SK-N-SH (cell line): ENCODE data around the gene CDC37. TPM values are rescaled to one million over a fixed set of nuclear protein-coding genes. Genes with fewer than 3 reads are reported as not detected.

Experiments used
- CTCF ChIA-PET: fragments of 300-600, 350-600 bp; formaldehyde crosslinking; extraction: SDS; loops from one replicate; lab custom pipeline; 2021; lab: Yijun Ruan, JAX
- POLR2A ChIA-PET: fragments of 350-600 bp; sonication (Branson Sonifier 250); formaldehyde crosslinking; extraction: SDS; loops from one replicate; lab custom pipeline; 2020; ENCODE audit warnings: antibody characterized with exemption, inconsistent platforms; lab: Yijun Ruan, JAX
- DNase-seq: peaks from one replicate; pipeline ENCODE4 v3.0.0; 2012
- H2AFZ ChIP-seq: fragments of 200-600 bp; sonication (generic); 2 replicates; pipeline ENCODE4 v1.8.1; 2016; ENCODE audit warnings: antibody characterized with exemption, mild to moderate bottlenecking, low read depth
- H3F3A ChIP-seq: fragments of 200-600 bp; sonication (generic); replicated peaks from 2 replicates; pipeline ENCODE3; 2016; ENCODE audit warnings: antibody characterized with exemption, mild to moderate bottlenecking; ENCODE audit not compliant: insufficient read depth
- H3K27ac ChIP-seq, 2 experiments: fragments of 200-500 bp in 1 of 2; fragments of 200-600 bp in 1 of 2; sonication (Bioruptor generic) in 1 of 2; sonication (generic), shearing (Covaris generic) in 1 of 2; 2 replicates each; pipeline versions ENCODE4 v1.5.1 to v1.6.1; 2014 to 2016; ENCODE audit warnings: low read depth in 2 of 2, inconsistent platforms in 1 of 2, low read length in 1 of 2, mild to moderate bottlenecking in 1 of 2, mixed read lengths in 1 of 2
- H3K27me3 ChIP-seq: fragments of 200-600 bp; sonication (generic), shearing (Covaris generic); 2 replicates; pipeline ENCODE4 v1.6.1; 2016; ENCODE audit warnings: mixed run types; ENCODE audit not compliant: insufficient read depth
- H3K36me3 ChIP-seq, 2 experiments: fragments of 200-500 bp in 1 of 2; fragments of 200-600 bp in 1 of 2; sonication (Bioruptor generic) in 1 of 2; sonication (generic) in 1 of 2; replicated peaks in 1 of 2; 2 replicates each; pipeline versions ENCODE3 to v1.5.1; 2014 to 2016; ENCODE audit warnings: low read length in 1 of 2, mild to moderate bottlenecking in 1 of 2; ENCODE audit not compliant: insufficient read depth in 2 of 2, control insufficient read depth in 1 of 2
- H3K4me1 ChIP-seq, 2 experiments: fragments of 200-500 bp in 1 of 2; fragments of 200-600 bp in 1 of 2; sonication (Bioruptor generic) in 1 of 2; sonication (generic), shearing (Covaris generic) in 1 of 2; 2 replicates each; pipeline versions ENCODE4 v1.5.1 to v1.6.1; 2014 to 2016; ENCODE audit warnings: low read depth in 1 of 2, low read length in 1 of 2, mixed run types in 1 of 2; ENCODE audit not compliant: insufficient read depth in 2 of 2, control insufficient read depth in 1 of 2
- H3K4me2 ChIP-seq: fragments of 200-600 bp; sonication (generic), shearing (Covaris generic); 2 replicates; pipeline ENCODE4 v1.6.1; 2017; ENCODE audit warnings: mixed run types
- H3K4me3 ChIP-seq, 2 experiments: fragments of 200-500 bp in 1 of 2; fragments of 200-600 bp in 1 of 2; sonication (Bioruptor generic) in 1 of 2; sonication (generic), shearing (Covaris generic) in 1 of 2; 2 replicates each; pipeline versions ENCODE4 v1.5.1 to v1.8.1; 2014 to 2016; ENCODE audit warnings: low read depth in 2 of 2, inconsistent platforms in 1 of 2, low read length in 1 of 2, mild to moderate bottlenecking in 1 of 2, mixed read lengths in 1 of 2, moderate library complexity in 1 of 2
- H3K79me2 ChIP-seq: fragments of 200-600 bp; sonication (generic); 2 replicates; pipeline ENCODE4 v1.8.1; 2017; ENCODE audit warnings: mild to moderate bottlenecking; ENCODE audit not compliant: insufficient read depth
- H3K9ac ChIP-seq: fragments of 200-600 bp; sonication (generic); 2 replicates; pipeline ENCODE4 v1.6.1; 2017; ENCODE audit warnings: mixed run types
- H3K9me2 ChIP-seq: fragments of 200-600 bp; sonication (generic); 2 replicates; pipeline ENCODE4 v1.6.1; 2017; ENCODE audit warnings: mixed run types
- H3K9me3 ChIP-seq: fragments of 200-600 bp; sonication (generic); 2 replicates; pipeline ENCODE4 v1.6.1; 2017; ENCODE audit warnings: mixed run types, mild to moderate bottlenecking, moderate library complexity
- H4K20me1 ChIP-seq: fragments of 200-600 bp; sonication (generic); 2 replicates; pipeline ENCODE4 v1.6.1; 2017; ENCODE audit warnings: mild to moderate bottlenecking, mixed run types; ENCODE audit not compliant: insufficient read depth
- EP300 ChIP-seq, 2 experiments: IDR thresholded peaks; 2 replicates each; pipeline versions ENCODE4 v1.4.0 to v1.6.1; 2012; ENCODE audit warnings: borderline replicate concordance in 1 of 2, low read depth in 1 of 2, low read length in 1 of 2
- EZH2phosphoT487 ChIP-seq: fragments of 200-600 bp; sonication (generic); IDR thresholded peaks from 2 replicates; pipeline ENCODE4 v1.6.1; 2017; ENCODE audit warnings: low read depth, mixed run types, mild to moderate bottlenecking, antibody characterized with exemption, moderate library complexity, borderline replicate concordance
- FOSL2 ChIP-seq: IDR thresholded peaks from 2 replicates; pipeline ENCODE4 v1.4.0; 2012; ENCODE audit warnings: low read depth, mild to moderate bottlenecking, moderate library complexity, borderline replicate concordance
- FOXM1 ChIP-seq: IDR thresholded peaks from 2 replicates; pipeline ENCODE4 v1.4.0; 2012; ENCODE audit warnings: low read depth, mild to moderate bottlenecking
- JUND ChIP-seq: IDR thresholded peaks from 2 replicates; pipeline ENCODE4 v1.4.0; 2012
- MAX ChIP-seq: IDR thresholded peaks from 2 replicates; pipeline ENCODE4 v1.4.0; 2012; ENCODE audit warnings: low read depth
- MEF2A ChIP-seq: IDR thresholded peaks from 2 replicates; pipeline ENCODE4 v1.4.0; 2012; ENCODE audit warnings: low read depth, borderline replicate concordance
- NFIC ChIP-seq: IDR thresholded peaks from 2 replicates; pipeline ENCODE4 v1.4.0; 2012; ENCODE audit warnings: borderline replicate concordance
- PBX3 ChIP-seq: IDR thresholded peaks from 2 replicates; pipeline ENCODE4; 2012
- POLR2AphosphoS5 ChIP-seq: IDR thresholded peaks from 2 replicates; pipeline ENCODE4 v1.6.1; 2012; ENCODE audit warnings: low read depth, low read length
- RAD21 ChIP-seq: IDR thresholded peaks from 2 replicates; pipeline ENCODE4 v1.6.1; 2012; ENCODE audit warnings: mild to moderate bottlenecking, low read length
- SIN3A ChIP-seq: IDR thresholded peaks from 2 replicates; pipeline ENCODE4 v1.6.1; 2012; ENCODE audit warnings: low read depth, mild to moderate bottlenecking, low read length, moderate library complexity, borderline replicate concordance
- SMC3 ChIP-seq: IDR thresholded peaks from 2 replicates; pipeline ENCODE4 v1.6.1; 2012; ENCODE audit warnings: low read depth, low read length, improper control_type of control experiment
- TAF1 ChIP-seq: IDR thresholded peaks from 2 replicates; pipeline ENCODE4 v1.6.1; 2012; ENCODE audit warnings: low read depth, mild to moderate bottlenecking, low read length, moderate library complexity, borderline replicate concordance
- USF1 ChIP-seq: IDR thresholded peaks from 2 replicates; pipeline ENCODE4 v1.4.0; 2012; ENCODE audit warnings: low read depth, borderline replicate concordance
- ZBTB33 ChIP-seq: IDR thresholded peaks from 2 replicates; pipeline ENCODE4 v1.4.0; 2012; ENCODE audit warnings: low read depth, borderline replicate concordance
- WGBS: methylation state at CpG from one replicate; pipeline ENCODE4 v1.1.6; 2017; ENCODE audit warnings: low lambda C conversion rate; 5-methylcytosine and 5-hydroxymethylcytosine counted together
- polyA plus RNA-seq, 3 experiments: library from polyadenylated mRNA; depleted of rRNA; stranded (reverse); fragments of >200 nt; gene quantifications; 2 replicates each; pipeline ENCODE4 v1.2.3, GENCODE V29; 2012

The CDC37 gene
- polyA plus RNA-seq, 1 of the 3 experiments (the other 2 are of a cell fraction) = 1,026 TPM

GRCh38 chr19:10422846-10423245 is 19.5 kb upstream of the CDC37 start:
- H3K27me3 ChIP-seq = peaks cover 53% of the 10 kb centered on the region
- H3K9me3 ChIP-seq = no peaks in the 10 kb centered on the region
- TF ChIP-seq MAX (no peak), FOSL2 (no peak), JUND (no peak), TAF1 (no peak), ZBTB33 (no peak), POLR2AphosphoS5 (no peak), EP300 (IDR thresholded peaks at IDR 0.05; ENCODE audit: borderline replicate concordance in 1 of 2, low read depth in 1 of 2, low read length in 1 of 2) (no peak), PBX3 (no peak), MEF2A (no peak), SIN3A (no peak), RAD21 (no peak), USF1 (no peak), FOXM1 (no peak), NFIC (no peak), SMC3 (no peak), EZH2phosphoT487 (no peak)
- peak; percentile 25 for DNase-seq
- H3F3A ChIP-seq = peaks cover 26% of the 10 kb centered on the region
- H3K36me3 ChIP-seq = no peaks in the 10 kb centered on the region
- no peak overlapping the region for H3K4me2 ChIP-seq
- H2AFZ ChIP-seq = no peak overlapping the region
- no peak overlapping the region for H3K4me3 ChIP-seq
- no peaks in the 10 kb centered on the region for H3K79me2 ChIP-seq
- ChIA-PET CTCF (interaction anchor here (0.9 to 11.8 kb wide), 4 partner anchors 18 to 154 kb away, joined by 3 to 313 read pairs (median 6); partner anchors contain the start of gene CDC37), POLR2A (no interaction called here)
- 42% methylated on average over 3 of the region's 3 CpGs for WGBS
- peaks cover 5 to 10% of the 10 kb centered on the region in 2 experiments; a peak in 1 of 4 replicates for H3K4me1 ChIP-seq
- no peak overlapping the region for H3K9ac ChIP-seq
- H4K20me1 ChIP-seq = no peaks in the 10 kb centered on the region
- no peaks in the 10 kb centered on the region for H3K9me2 ChIP-seq
- no peak overlapping the region for H3K27ac ChIP-seq
